GM12801 (cell line): ENCODE results near the gene RAB11FIP3.

Source experiments
- CTCF ChIP-seq: IDR thresholded peaks from one replicate; pipeline ENCODE4 v1.5.1; 2011; ENCODE audit warnings: control low read depth; ENCODE audit not compliant: insufficient read length; ENCODE audit errors: extremely low read depth

RAB11FIP3 gene

DNA sequence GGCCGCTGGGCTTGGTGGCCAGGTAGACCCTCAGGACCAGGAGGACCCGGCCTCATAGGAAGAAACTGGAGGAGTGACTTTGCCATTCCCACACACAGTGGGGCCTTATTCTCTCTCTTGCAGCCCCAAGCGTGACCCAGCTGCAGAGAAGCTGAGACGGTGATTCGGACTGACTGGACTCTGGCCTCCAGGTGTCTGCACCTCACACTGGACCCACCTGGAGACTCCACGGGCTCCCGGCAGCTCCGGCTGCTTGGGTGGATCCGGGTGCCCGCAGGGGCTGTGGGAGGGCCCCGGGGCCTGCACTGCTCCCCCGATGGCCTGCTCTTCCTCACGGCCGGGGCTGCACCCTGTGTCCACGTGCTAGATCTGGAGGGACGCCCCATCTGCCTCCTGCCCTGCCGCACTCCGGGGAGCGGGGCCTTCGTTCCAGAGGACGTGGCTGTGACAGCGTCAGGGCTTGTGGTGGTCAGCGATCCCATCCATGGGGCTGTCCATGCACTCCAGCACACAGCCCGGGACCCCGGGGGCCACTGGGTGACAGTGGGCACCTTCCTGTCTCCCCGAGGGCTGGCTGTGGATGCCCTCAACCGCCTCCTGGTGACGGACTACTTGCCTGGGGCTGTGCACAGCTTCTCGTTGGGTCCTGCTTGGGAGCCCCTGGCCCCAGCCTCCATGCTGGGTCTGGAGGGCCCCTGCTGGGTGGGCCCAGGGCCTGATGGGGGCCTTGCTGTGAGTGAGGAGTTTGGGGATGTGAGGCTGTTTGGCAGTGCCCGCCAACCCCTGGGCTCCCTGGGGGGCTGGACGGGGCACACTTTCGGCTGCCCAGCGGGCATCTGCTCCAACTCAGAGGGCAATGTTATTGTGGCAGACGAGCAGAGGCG is 142.2 kb downstream of the RAB11FIP3 start:
- no peak for TF ChIP-seq CTCF

DNA sequence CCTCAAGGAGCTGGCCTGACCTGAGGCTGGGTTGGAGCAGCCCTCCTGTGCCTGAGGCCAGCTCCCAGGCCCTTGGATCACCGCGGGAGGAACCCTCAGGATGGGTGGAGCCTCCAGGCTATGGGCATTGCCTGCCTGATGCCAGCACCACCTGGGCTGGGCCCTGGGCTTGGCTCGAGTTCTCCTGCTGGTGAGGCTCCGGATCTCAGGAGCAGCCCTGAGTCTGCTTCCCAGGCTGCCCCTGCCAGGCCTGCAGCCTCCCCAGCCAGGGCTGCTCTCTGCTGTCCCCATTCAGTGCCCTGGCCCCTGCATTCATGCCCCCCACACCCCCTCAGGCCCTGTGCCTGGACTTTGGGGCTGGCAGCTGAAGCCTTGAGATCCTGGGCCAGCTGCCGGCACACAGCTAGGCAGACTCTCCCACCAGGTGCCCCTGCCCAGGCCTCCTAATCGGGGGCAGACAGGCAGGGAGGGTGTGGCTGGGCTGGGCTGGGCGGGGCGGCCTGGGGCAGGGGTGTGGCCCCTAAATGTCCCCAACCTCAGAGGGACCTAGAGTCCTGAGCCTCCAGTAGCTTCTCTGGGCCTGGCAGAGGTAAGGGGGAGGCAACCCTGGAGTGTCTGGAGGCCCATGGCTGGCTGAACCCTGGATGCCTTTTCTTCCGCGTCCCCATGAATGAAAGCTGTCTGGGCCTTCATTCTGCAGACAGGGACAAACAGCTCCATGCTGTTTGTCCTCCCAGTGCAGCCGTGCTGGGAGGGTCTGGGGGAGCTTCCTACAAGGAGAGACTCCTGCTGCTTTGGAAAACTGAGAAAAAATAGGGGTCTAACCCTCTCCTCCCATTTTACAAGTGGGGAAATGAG is 143.2 kb downstream of the RAB11FIP3 start:
- no peak for TF ChIP-seq CTCF

- TF ChIP-seq CTCF, result no peak
Measured at GRCh38 chr16:569445-570254, 144.2 kb downstream of the RAB11FIP3 start, which contains the start of gene PIGQ. PIGQ (plus strand) TSS chr16:569968; CDS start chr16:574075, 4,107 bp downstream.
